ENCODE measurements around the gene SORCS2.

Gene SORCS2

GRCh38 chr4:7529368-7530080 is 337.2 kb downstream of the SORCS2 start:
- Histone ChIP-seq H3K9ac (ENCODE audit: low read length) (no peak overlapping the region), H3F3A (ENCODE audit: insufficient read depth, low read length) (no peaks in the 10 kb centered on the region), H3K4me1 (ENCODE audit: insufficient read depth, low read length, severe bottlenecking) (no peaks in the 10 kb centered on the region), H3K9me2 (ENCODE audit: low read depth, low read length) (no peaks in the 10 kb centered on the region), H3K4me3 (ENCODE audit: low read depth, low read length, poor library complexity, severe bottlenecking) (no peak overlapping the region), H3K36me3 (ENCODE audit: insufficient read depth, low read length) (no peaks in the 10 kb centered on the region), H3K27me3 (ENCODE audit: insufficient read depth, low read length) (no peaks in the 10 kb centered on the region), H2AFZ (ENCODE audit: low read length) (no peak overlapping the region), H4K20me1 (ENCODE audit: insufficient read depth, low read length) (no peaks in the 10 kb centered on the region), H3K9me3 (ENCODE audit: low read length) (no peaks in the 10 kb centered on the region), H3K4me2 (ENCODE audit: low read length) (no peak overlapping the region), H3K79me2 (ENCODE audit: insufficient read depth, low read length) (no peaks in the 10 kb centered on the region), H3K27ac (ENCODE audit: low read depth, low read length, poor library complexity, severe bottlenecking) (no peak overlapping the region)
- no peak for TF ChIP-seq CTCF (IDR thresholded peaks at IDR 0.05; ENCODE audit: low read length)
- no peak for TF ChIP-seq EZH2 (IDR thresholded peaks at IDR 0.05; ENCODE audit: borderline replicate concordance, low read length)

- Histone ChIP-seq H3K27me3 (ENCODE audit: insufficient read depth, low read length) (no peaks in the 10 kb centered on the region), H3K4me2 (ENCODE audit: low read length) (no peak overlapping the region)
Observed at GRCh38 chr4:7530082-7530481, 337.7 kb downstream of the SORCS2 start.

DNA sequence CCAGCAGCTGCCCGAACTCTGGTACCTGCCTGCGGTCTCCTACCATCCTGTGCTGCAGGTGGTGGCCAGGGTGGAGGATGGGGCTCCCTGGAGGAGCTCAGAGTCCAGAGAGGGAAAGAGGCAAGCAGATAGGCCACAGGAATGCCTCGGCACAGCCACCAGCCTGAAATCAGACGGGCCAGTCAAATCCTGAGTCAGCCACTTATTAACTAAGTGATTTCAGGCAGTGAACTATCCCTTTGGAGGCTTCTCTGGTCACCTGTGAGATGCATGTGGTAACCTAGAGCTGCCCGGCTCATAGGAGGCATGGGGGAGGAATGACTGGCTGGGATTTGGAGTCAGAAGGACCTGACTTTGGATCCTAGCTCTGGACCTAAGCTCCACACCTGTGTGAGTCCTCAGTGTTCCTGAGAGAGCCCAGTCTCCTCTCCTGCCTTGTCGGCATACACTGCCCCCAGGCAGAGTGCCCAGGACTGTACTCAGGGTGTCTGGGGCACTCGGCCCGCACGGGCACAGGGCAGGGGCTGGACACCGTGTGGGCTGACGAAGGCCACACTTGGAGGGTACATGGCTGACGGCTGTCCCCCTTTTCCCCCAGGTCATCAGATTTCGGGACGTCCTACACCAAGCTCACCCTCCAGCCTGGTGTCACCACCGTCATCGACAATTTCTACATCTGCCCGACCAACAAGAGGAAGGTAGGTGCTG is 338.7 kb downstream of the SORCS2 start:
- no peak overlapping the region for H3K4me3 ChIP-seq (ENCODE audit: low read depth, low read length, poor library complexity, severe bottlenecking)
- H3K9ac ChIP-seq (ENCODE audit: low read length): no peak overlapping the region
- H3K36me3 ChIP-seq (ENCODE audit: insufficient read depth, low read length): no peaks in the 10 kb centered on the region
- H3K79me2 ChIP-seq (ENCODE audit: insufficient read depth, low read length): no peaks in the 10 kb centered on the region
- H3F3A ChIP-seq (ENCODE audit: insufficient read depth, low read length): no peaks in the 10 kb centered on the region
- no peaks in the 10 kb centered on the region for H3K4me1 ChIP-seq (ENCODE audit: insufficient read depth, low read length, severe bottlenecking)
- H3K4me2 ChIP-seq (ENCODE audit: low read length): no peak overlapping the region
- H3K9me2 ChIP-seq (ENCODE audit: low read depth, low read length): no peaks in the 10 kb centered on the region
- no peaks in the 10 kb centered on the region for H4K20me1 ChIP-seq (ENCODE audit: insufficient read depth, low read length)
- no peaks in the 10 kb centered on the region for H3K9me3 ChIP-seq (ENCODE audit: low read length)
- no peak overlapping the region for H2AFZ ChIP-seq (ENCODE audit: low read length)
- no peaks in the 10 kb centered on the region for H3K27me3 ChIP-seq (ENCODE audit: insufficient read depth, low read length)
- no peak for TF ChIP-seq CTCF (IDR thresholded peaks at IDR 0.05; ENCODE audit: low read length)
- no peak for TF ChIP-seq EZH2 (IDR thresholded peaks at IDR 0.05; ENCODE audit: borderline replicate concordance, low read length)
- H3K27ac ChIP-seq (ENCODE audit: low read depth, low read length, poor library complexity, severe bottlenecking): no peak overlapping the region

More at GRCh38 chr4:7530082-7530481, 337.7 kb downstream of the SORCS2 start:
- Histone ChIP-seq H3K9me3 (ENCODE audit: low read length) (no peaks in the 10 kb centered on the region), H3K4me3 (ENCODE audit: low read depth, low read length, poor library complexity, severe bottlenecking) (no peak overlapping the region), H3K4me1 (ENCODE audit: insufficient read depth, low read length, severe bottlenecking) (no peaks in the 10 kb centered on the region), H3K36me3 (ENCODE audit: insufficient read depth, low read length) (no peaks in the 10 kb centered on the region), H4K20me1 (ENCODE audit: insufficient read depth, low read length) (no peaks in the 10 kb centered on the region), H2AFZ (ENCODE audit: low read length) (no peak overlapping the region), H3K9ac (ENCODE audit: low read length) (no peak overlapping the region), H3K27ac (ENCODE audit: low read depth, low read length, poor library complexity, severe bottlenecking) (no peak overlapping the region), H3F3A (ENCODE audit: insufficient read depth, low read length) (no peaks in the 10 kb centered on the region), H3K9me2 (ENCODE audit: low read depth, low read length) (no peaks in the 10 kb centered on the region), H3K79me2 (ENCODE audit: insufficient read depth, low read length) (no peaks in the 10 kb centered on the region)
- TF ChIP-seq CTCF (IDR thresholded peaks at IDR 0.05; ENCODE audit: low read length) (no peak), EZH2 (IDR thresholded peaks at IDR 0.05; ENCODE audit: borderline replicate concordance, low read length) (no peak)

Measured in OCI-LY1 (cell line).